Heart left ventricle (tissue), 16 donors: Measurements from ENCODE around the gene SCAP. TPM values are rescaled to one million over a fixed set of nuclear protein-coding genes. Genes with fewer than 3 reads are reported as not detected.

Experiments
- ATAC-seq, 4 donors: fragments of 200-7000 bp; cut with Tn5 transposase; one replicate each; pipeline ENCODE4 v1.9.1; 2020 to 2022; ENCODE audit warnings: moderate library complexity in 4 of 4, mild to moderate bottlenecking in 3 of 4, moderate number of reproducible peaks in 1 of 4
- DNase-seq, 5 donors: peaks; one replicate each; pipeline ENCODE4 v3.0.0-alpha.2; 2020
- H3K27ac ChIP-seq, 12 donors: fragments of 200-600 bp; sonication (generic) in 4 of 12; one replicate each; pipeline versions ENCODE4 v1.5.0 to v1.8.0; 2016 to 2022; ENCODE audit warnings: mild to moderate bottlenecking in 2 of 12
- H3K27me3 ChIP-seq, 9 donors: fragments of 200-600 bp; sonication (generic) in 2 of 9; one replicate each; pipeline versions ENCODE4 v1.5.1 to v1.8.0; 2016 to 2022; ENCODE audit warnings: mild to moderate bottlenecking in 3 of 9
- H3K36me3 ChIP-seq, 9 donors: fragments of 200-600 bp; sonication (generic) in 2 of 9; one replicate each; pipeline versions ENCODE4 v1.5.0 to v1.8.0; 2018 to 2022; ENCODE audit warnings: mild to moderate bottlenecking in 2 of 9
- H3K4me1 ChIP-seq, 12 donors: fragments of 200-600 bp; sonication (generic) in 4 of 12; one replicate each; pipeline versions ENCODE4 v1.5.0 to v1.8.0; 2016 to 2022; ENCODE audit warnings: mild to moderate bottlenecking in 3 of 12
- H3K4me3 ChIP-seq, 12 donors: fragments of 200-600 bp; sonication (generic) in 4 of 12; one replicate each; pipeline versions ENCODE4 v1.5.0 to v1.8.0; 2017 to 2022; ENCODE audit warnings: mild to moderate bottlenecking in 9 of 12, moderate library complexity in 4 of 12
- H3K9me3 ChIP-seq, 12 donors: fragments of 200-600 bp; sonication (generic) in 4 of 12; one replicate each; pipeline versions ENCODE4 v1.5.0 to v1.8.0; 2016 to 2022; ENCODE audit warnings: mild to moderate bottlenecking in 1 of 12
- CTCF ChIP-seq, 12 donors: fragments of 200-600 bp; sonication (generic) in 4 of 12; IDR thresholded peaks; one replicate each; pipeline versions ENCODE4 v1.5.0 to v1.8.0; 2018 to 2022; ENCODE audit warnings: antibody characterized with exemption in 12 of 12, mild to moderate bottlenecking in 5 of 12
- POLR2A ChIP-seq, 2 donors: fragments of 450-650 bp; IDR thresholded peaks; one replicate each; pipeline ENCODE4 v1.6.1; 2017; ENCODE audit warnings: antibody characterized with exemption in 2 of 2, mild to moderate bottlenecking in 2 of 2, moderate library complexity in 2 of 2
- WGBS, 4 donors: extraction: QIAGEN DNeasy Blood & Tissue Kit in 2 of 4; methylation state at CpG; one replicate each; pipeline versions ENCODE4 v1.1.5 to v1.1.7; 2013 to 2018; 5-methylcytosine and 5-hydroxymethylcytosine counted together
- intact Hi-C, 10 donors: fragments of 100-400 bp; cut with DNase I; formaldehyde crosslinking; loops; one replicate each; pipeline versions ENCODE4 v1.11.1 to v1.14.2; 2022
- polyA plus RNA-seq, 2 donors: library from polyadenylated mRNA; stranded (reverse); fragments of 200-250 nt; gene quantifications; one replicate each; pipeline ENCODE4 v1.2.3, GENCODE V29; 2013
- total RNA-seq, 9 donors: library from RNA; depleted of rRNA in 2 of 9; stranded (reverse); fragments of >200 nt in 2 of 9; fragmentation: NEBNext Ultra II Directional in 3 of 9; extraction: Animal tissue kit (Norgen Biotek cat#: 25700) in 3 of 9; gene quantifications; one replicate each; pipeline versions ENCODE4 v1.1.0 to v1.2.4, GENCODE V29; 2016 to 2023
- donor health status: ischemic (EF 13 %, LVEDD 7.1; RV severe dilation, severe dysfunction).
- donor health status: healthy with polysubstance abuse.
- donor health status: DM: no; HTN: yes; CAD: no.
- donor health status: DM: no; HTN: no; CAD: no.
- donor health status: ischemic (EF 25% LVEDD 6.9; RV normal size, moderate dysfunction).
- donor health status: ischemic (EF 25% LVEDD 5.7; RV mildly dilated, moderate dysfunction).
- donor health status: healthy.
- donor health status: DM: yes; HTN: yes; CAD: no.
- donor health status: ischemic (EF 35%, LVEDD 5.7; RV mildly dilated, moderate dysfunction).
- donor health status: nonischemic (EF 11% LVEDD 7.7; RV severe dilation, severe dysfunction).
- donor health status: DM: yes; HTN: yes; CAD: no.
- donor health status: PGD.
- donor health status: ischemic (EF 29% LVEDD 5.4; RV normal size, mild dysfunction).
- donor health status: nonischemic (EF 23%, LVEDD 6.1; RV moderate dilation, normal function).

Gene SCAP
- total and polyA plus RNA-seq, 11 donors, result 36.8 to 71.6 (median 41.8) TPM

- Histone ChIP-seq H3K4me3 (no peak overlapping the region), H3K27me3 (no peaks in the 10 kb centered on the region), H3K36me3 (peaks cover 0 to 48% (median 23%) of the 10 kb centered on the region in 9 donors), H3K4me1 (no peaks in the 10 kb centered on the region), H3K27ac (no peak overlapping the region), H3K9me3 (no peaks in the 10 kb centered on the region)
- TF ChIP-seq POLR2A (IDR thresholded peaks at IDR 0.05) (no peak), CTCF (IDR thresholded peaks at IDR 0.05) (no peak)
- no peak for ATAC-seq
- intact Hi-C loops, result no loop called here
- DNase-seq, result no peak
- 85 to 96% (median 91%) methylated on average over 12 of the region's 12 CpGs for WGBS, 4 donors
These were observed 16.0 kb upstream of the SCAP start for GRCh38 chr3:47491777-47492176.

DNA sequence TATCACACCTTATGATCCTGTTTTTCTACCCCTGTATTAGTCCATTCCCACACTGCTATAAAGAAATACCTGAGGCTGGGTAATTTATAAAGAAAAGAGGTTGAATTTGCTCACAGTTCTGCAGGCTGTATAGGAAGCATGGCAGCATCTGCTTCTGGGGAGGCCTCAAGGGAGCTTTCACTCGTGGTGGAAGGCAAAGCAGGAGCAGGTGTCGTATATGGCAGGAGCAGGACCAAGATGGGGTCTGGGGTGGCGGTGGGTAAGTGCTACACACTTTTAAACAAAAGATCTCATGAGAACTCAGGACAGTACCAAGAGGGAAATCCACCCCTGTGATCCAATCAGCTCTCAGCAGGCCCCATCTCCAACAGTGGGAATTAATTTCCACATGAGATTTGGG, 15.4 kb upstream of the SCAP start:
- no peaks in the 10 kb centered on the region for H3K9me3 ChIP-seq
- no peaks in the 10 kb centered on the region for H3K27me3 ChIP-seq
- DNase-seq, result no peak
- H3K4me1 ChIP-seq, result no peaks in the 10 kb centered on the region
- intact Hi-C loops, result no loop called here
- peaks cover 0 to 42% (median 17%) of the 10 kb centered on the region in 9 donors for H3K36me3 ChIP-seq
- no peak for ATAC-seq
- no peak overlapping the region for H3K4me3 ChIP-seq
- TF ChIP-seq CTCF (IDR thresholded peaks at IDR 0.05) (no peak), POLR2A (IDR thresholded peaks at IDR 0.05) (no peak)
- WGBS, 4 donors, result 80 to 88% (median 87%) methylated on average over 3 of the region's 3 CpGs
- no peak overlapping the region for H3K27ac ChIP-seq

GRCh38 chr3:47487265-47487664, 11.5 kb upstream of the SCAP start:
- no peak overlapping the region for H3K27ac ChIP-seq
- ATAC-seq, result no peak
- no peak for DNase-seq
- 94 to 98% (median 96%) methylated on average over 2 of the region's 2 CpGs for WGBS, 4 donors
- no peaks in the 10 kb centered on the region for H3K9me3 ChIP-seq
- intact Hi-C loops, result no loop called here
- H3K4me1 ChIP-seq, result no peaks in the 10 kb centered on the region
- peaks cover 0 to 21% (median 3%) of the 10 kb centered on the region in 9 donors for H3K36me3 ChIP-seq
- no peak for TF ChIP-seq POLR2A (IDR thresholded peaks at IDR 0.05)
- no peak for TF ChIP-seq CTCF (IDR thresholded peaks at IDR 0.05)
- H3K27me3 ChIP-seq, result no peaks in the 10 kb centered on the region
- H3K4me3 ChIP-seq, result no peak overlapping the region

- peaks cover 0 to 7% (median 0%) of the 10 kb centered on the region in 9 donors for H3K36me3 ChIP-seq
- no peak for TF ChIP-seq CTCF (IDR thresholded peaks at IDR 0.05)
- TF ChIP-seq POLR2A (IDR thresholded peaks at IDR 0.05), result no peak
- H3K4me1 ChIP-seq, result no peaks in the 10 kb centered on the region
- 81 to 86% (median 85%) methylated on average over 3 of the region's 3 CpGs for WGBS, 4 donors
- H3K4me3 ChIP-seq, result no peak overlapping the region
- no peaks in the 10 kb centered on the region for H3K9me3 ChIP-seq
- DNase-seq (no peak), ATAC-seq (no peak)
- H3K27ac ChIP-seq, result no peak overlapping the region
- intact Hi-C loops, result no loop called here
- H3K27me3 ChIP-seq, result no peaks in the 10 kb centered on the region
These were observed 10.1 kb upstream of the SCAP start for GRCh38 chr3:47485812-47486211.
